GM18909 (cell line): Measurements from ENCODE around the gene SYCP2L.
"Not testable (repeated sequence)": the region's sequence is repeated elsewhere in the genome, so short reads cannot be mapped to it uniquely, and the experiment has no call there.

Experiments used
- ATAC-seq: cut with Tn5 transposase; IDR thresholded peaks from one replicate; pipeline ENCODE4 v1.9.1; 2021; ENCODE audit warnings: mild to moderate bottlenecking; ENCODE audit not compliant: unreplicated experiment, poor library complexity

SYCP2L gene

GRCh38 chr6:10995114-10995707, 108.4 kb downstream of the SYCP2L start:
- ATAC-seq: no peak

- no peak for ATAC-seq
Measured at GRCh38 chr6:10999994-11000393, 113.1 kb downstream of the SYCP2L start.

- no peak for ATAC-seq
Measured at GRCh38 chr6:11002176-11002575, 115.3 kb downstream of the SYCP2L start.

- ATAC-seq: not testable (repeated sequence)
Measured at GRCh38 chr6:11003297-11003696, 116.4 kb downstream of the SYCP2L start.

- no peak for ATAC-seq
Measured at GRCh38 chr6:11006061-11006460, 119.2 kb downstream of the SYCP2L start.

GRCh38 chr6:11007715-11008608, 121.1 kb downstream of the SYCP2L start:
- no peak for ATAC-seq

- ATAC-seq: no peak
Measured at GRCh38 chr6:11008821-11009220, 122.0 kb downstream of the SYCP2L start.

GRCh38 chr6:11009353-11009752, 122.5 kb downstream of the SYCP2L start:
- no peak for ATAC-seq

- ATAC-seq: no peak
Measured at GRCh38 chr6:11011787-11012234, 125.0 kb downstream of the SYCP2L start.

- no peak for ATAC-seq
Measured at GRCh38 chr6:11012295-11012754, 125.5 kb downstream of the SYCP2L start.

GRCh38 chr6:11012976-11013720, 126.3 kb downstream of the SYCP2L start:
- no peak for ATAC-seq

- ATAC-seq: no peak
Measured at GRCh38 chr6:11013721-11014070, 126.8 kb downstream of the SYCP2L start.

- ATAC-seq: no peak
Measured at GRCh38 chr6:11015102-11015501, 128.2 kb downstream of the SYCP2L start.

GRCh38 chr6:11016452-11016851, 129.6 kb downstream of the SYCP2L start:
- ATAC-seq: no peak

- ATAC-seq: no peak
Measured at GRCh38 chr6:11017090-11017489, 130.2 kb downstream of the SYCP2L start.

- ATAC-seq: no peak
Measured at GRCh38 chr6:11018225-11018624, 131.4 kb downstream of the SYCP2L start.

GRCh38 chr6:11021003-11021402, 134.2 kb downstream of the SYCP2L start:
- ATAC-seq: no peak

GRCh38 chr6:11021714-11022113, 134.9 kb downstream of the SYCP2L start:
- ATAC-seq: no peak

GRCh38 chr6:11023032-11023431, 136.2 kb downstream of the SYCP2L start:
- ATAC-seq: no peak
